Measurements from ENCODE around the gene NLRP13. TPM values are rescaled to one million over a fixed set of nuclear protein-coding genes. Genes with fewer than 3 reads are reported as not detected.

NLRP13 gene
- total RNA-seq, 1 experiment from 2014 or later, result not detected

DNA sequence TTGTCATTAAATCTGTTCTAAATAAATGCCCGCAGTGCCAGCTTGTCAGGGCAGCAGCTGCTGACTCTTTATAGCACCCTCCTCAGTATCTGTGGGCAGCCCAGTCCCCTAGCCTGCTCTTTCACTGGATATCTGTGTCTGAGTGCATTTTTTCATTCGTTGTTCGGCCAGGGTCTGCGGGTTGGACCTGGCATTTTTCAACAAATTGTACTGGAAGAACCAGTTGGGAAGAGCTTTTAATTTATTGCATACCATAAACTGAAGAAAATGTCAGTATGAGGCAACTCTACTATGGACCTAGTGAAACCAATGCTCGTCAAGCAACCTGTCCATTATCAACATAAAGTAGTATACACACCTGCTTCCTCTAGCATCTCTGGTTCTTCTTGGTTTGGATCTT is 8.6 kb downstream of the NLRP13 start:
- no peaks in the 10 kb centered on the region for H3K9me3 ChIP-seq (ENCODE audit: low read depth, low read length, poor library complexity, severe bottlenecking)

DNA sequence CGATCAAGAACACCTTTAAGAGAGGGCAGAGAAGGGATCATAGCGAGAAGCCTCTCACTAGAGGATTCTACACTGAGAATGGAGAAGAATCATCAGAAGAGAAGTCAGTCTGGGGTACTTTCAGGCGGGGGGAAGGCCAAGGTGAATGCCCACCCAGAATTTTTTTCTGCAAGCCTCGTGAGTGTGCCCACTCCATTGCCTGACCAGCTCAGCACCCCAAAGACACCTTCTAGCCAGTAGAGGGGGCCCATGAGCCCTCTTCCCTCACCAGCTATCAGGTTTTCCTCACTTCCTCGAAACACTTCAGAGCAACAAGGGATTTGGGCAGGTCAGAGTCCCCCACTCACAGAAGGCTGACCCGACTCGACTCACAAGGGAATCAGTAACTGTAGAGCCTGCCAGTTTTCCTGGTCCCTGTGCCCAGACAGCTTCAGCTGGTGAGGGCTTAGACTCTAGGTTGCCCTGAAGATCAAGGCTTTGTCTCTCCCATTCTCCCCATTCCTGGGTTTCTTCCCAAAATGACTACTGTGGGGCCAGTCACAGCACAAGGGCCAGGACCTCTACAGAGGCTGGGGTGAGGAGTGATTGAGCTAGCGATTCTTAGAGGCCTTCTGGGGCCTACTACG is 18.4 kb downstream of the NLRP13 start:
- DNase-seq (ENCODE audit: low spot score), result peak; percentile 25
- no peak for TF ChIP-seq EZH2 (IDR thresholded peaks at IDR 0.05; ENCODE audit: borderline replicate concordance, low read depth, low read length, poor library complexity, severe bottlenecking)
- TF ChIP-seq, protein P1, sequence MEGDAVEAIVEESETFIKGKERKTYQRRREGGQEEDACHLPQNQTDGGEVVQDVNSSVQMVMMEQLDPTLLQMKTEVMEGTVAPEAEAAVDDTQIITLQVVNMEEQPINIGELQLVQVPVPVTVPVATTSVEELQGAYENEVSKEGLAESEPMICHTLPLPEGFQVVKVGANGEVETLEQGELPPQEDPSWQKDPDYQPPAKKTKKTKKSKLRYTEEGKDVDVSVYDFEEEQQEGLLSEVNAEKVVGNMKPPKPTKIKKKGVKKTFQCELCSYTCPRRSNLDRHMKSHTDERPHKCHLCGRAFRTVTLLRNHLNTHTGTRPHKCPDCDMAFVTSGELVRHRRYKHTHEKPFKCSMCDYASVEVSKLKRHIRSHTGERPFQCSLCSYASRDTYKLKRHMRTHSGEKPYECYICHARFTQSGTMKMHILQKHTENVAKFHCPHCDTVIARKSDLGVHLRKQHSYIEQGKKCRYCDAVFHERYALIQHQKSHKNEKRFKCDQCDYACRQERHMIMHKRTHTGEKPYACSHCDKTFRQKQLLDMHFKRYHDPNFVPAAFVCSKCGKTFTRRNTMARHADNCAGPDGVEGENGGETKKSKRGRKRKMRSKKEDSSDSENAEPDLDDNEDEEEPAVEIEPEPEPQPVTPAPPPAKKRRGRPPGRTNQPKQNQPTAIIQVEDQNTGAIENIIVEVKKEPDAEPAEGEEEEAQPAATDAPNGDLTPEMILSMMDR (conservative IDR thresholded peaks at IDR 0.05; ENCODE audit: low read depth, low read length), result peak; percentile 60
- CTCF ChIA-PET, result interaction anchor here (0.6 kb wide), 1 partner anchor 419 kb away, joined by 5 read pairs; no protein-coding TSS in a partner anchor

More for the DNA sequence above, 8.6 kb downstream of the NLRP13 start:
- no peak for TF ChIP-seq EZH2 (IDR thresholded peaks at IDR 0.05; ENCODE audit: borderline replicate concordance, low read depth, low read length, poor library complexity, severe bottlenecking)
- ChIA-PET CTCF (no interaction called here), POLR2A (ENCODE audit: low non-redundant PET) (no interaction called here)
- Histone ChIP-seq H3K27me3 (replicated peaks; ENCODE audit: insufficient read depth, low read depth, low read length, poor library complexity) (no peaks in the 10 kb centered on the region), H3K4me1 (ENCODE audit: insufficient read depth, low read length, poor library complexity, severe bottlenecking) (no peaks in the 10 kb centered on the region), H3K27ac (ENCODE audit: low read depth, low read length, poor library complexity, severe bottlenecking) (no peak overlapping the region), H3K4me3 (ENCODE audit: low read depth, low read length, poor library complexity, severe bottlenecking) (no peak overlapping the region), H3K36me3 (ENCODE audit: insufficient read depth, low read length, poor library complexity, severe bottlenecking) (no peaks in the 10 kb centered on the region)
- DNase-seq (ENCODE audit: low spot score), result no peak
- intact Hi-C loops (cut with micrococcal nuclease; ENCODE audit: unreplicated experiment), result no loop called here
- no TSS peak for BruUV-seq (replicated peaks)

DNA sequence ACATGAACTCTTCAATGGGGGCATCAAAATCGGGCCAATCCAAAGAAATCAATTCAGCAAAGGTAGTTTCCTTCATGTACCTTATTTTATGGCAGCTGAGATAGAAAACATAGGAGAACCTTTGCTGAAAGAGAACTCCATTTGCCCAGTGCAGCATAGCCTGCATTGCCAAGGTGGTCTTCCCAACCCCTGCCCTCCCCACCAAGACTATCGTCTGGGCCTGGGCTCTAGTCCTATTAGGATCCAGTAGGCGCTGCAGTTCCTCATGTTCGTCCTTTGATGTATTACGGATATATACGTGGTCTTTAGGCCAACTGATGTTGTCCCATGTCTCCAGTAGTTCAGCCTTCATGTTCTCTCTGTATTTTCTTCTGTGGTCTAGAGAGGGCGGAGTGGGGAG is 19.2 kb downstream of the NLRP13 start:
- Histone ChIP-seq H3K36me3 (ENCODE audit: insufficient read depth, low read length, poor library complexity, severe bottlenecking) (no peaks in the 10 kb centered on the region), H3K9me3 (ENCODE audit: low read depth, low read length, poor library complexity, severe bottlenecking) (no peaks in the 10 kb centered on the region), H3K27ac (ENCODE audit: low read depth, low read length, poor library complexity, severe bottlenecking) (no peak overlapping the region), H3K4me3 (ENCODE audit: low read depth, low read length, poor library complexity, severe bottlenecking) (no peak overlapping the region), H3K4me1 (ENCODE audit: insufficient read depth, low read length, poor library complexity, severe bottlenecking) (no peaks in the 10 kb centered on the region), H3K27me3 (replicated peaks; ENCODE audit: insufficient read depth, low read depth, low read length, poor library complexity) (peaks cover 21% of the 10 kb centered on the region)
- CTCF ChIA-PET, result no interaction called here
- no TSS peak for BruUV-seq (replicated peaks)
- TF ChIP-seq, protein P1 (conservative IDR thresholded peaks at IDR 0.05; ENCODE audit: low read depth, low read length), result no peak
- no peak for TF ChIP-seq EZH2 (IDR thresholded peaks at IDR 0.05; ENCODE audit: borderline replicate concordance, low read depth, low read length, poor library complexity, severe bottlenecking)
- POLR2A ChIA-PET (ENCODE audit: low non-redundant PET), result no interaction called here
- intact Hi-C loops (cut with micrococcal nuclease; ENCODE audit: unreplicated experiment), result no loop called here
- no peak for DNase-seq (ENCODE audit: low spot score)

More for the DNA sequence above, 18.4 kb downstream of the NLRP13 start:
- BruUV-seq (replicated peaks), result no TSS peak
- Histone ChIP-seq H3K27ac (ENCODE audit: low read depth, low read length, poor library complexity, severe bottlenecking) (no peak overlapping the region), H3K4me1 (ENCODE audit: insufficient read depth, low read length, poor library complexity, severe bottlenecking) (no peaks in the 10 kb centered on the region), H3K4me3 (ENCODE audit: low read depth, low read length, poor library complexity, severe bottlenecking) (no peak overlapping the region), H3K27me3 (replicated peaks; ENCODE audit: insufficient read depth, low read depth, low read length, poor library complexity) (peaks cover 21% of the 10 kb centered on the region), H3K36me3 (ENCODE audit: insufficient read depth, low read length, poor library complexity, severe bottlenecking) (no peaks in the 10 kb centered on the region), H3K9me3 (ENCODE audit: low read depth, low read length, poor library complexity, severe bottlenecking) (no peaks in the 10 kb centered on the region)
- intact Hi-C loops (cut with micrococcal nuclease; ENCODE audit: unreplicated experiment), result no loop called here
- POLR2A ChIA-PET (ENCODE audit: low non-redundant PET), result no interaction called here

DNA sequence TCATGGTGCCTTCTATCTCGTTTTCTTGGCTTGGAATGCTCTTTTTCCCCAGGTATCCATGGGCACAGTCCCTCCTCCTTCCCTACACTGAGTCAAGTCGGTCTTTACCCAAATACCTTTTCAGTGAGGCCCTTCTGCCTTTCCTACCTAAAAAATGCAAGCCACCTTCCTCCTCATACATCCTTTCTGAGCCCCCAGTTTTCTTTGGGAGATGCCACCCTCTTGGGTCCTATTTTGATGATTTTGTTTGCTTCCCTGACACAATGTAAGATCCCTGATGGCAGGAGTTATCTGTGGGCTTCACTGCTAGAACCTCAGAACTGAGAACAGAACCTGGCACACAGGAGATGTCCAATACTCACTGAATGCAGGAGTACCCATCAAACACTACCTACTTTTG is 22.3 kb downstream of the NLRP13 start:
- ChIA-PET CTCF (no interaction called here), POLR2A (ENCODE audit: low non-redundant PET) (no interaction called here)
- Histone ChIP-seq H3K27me3 (replicated peaks; ENCODE audit: insufficient read depth, low read depth, low read length, poor library complexity) (peaks cover 16% of the 10 kb centered on the region), H3K9me3 (ENCODE audit: low read depth, low read length, poor library complexity, severe bottlenecking) (no peaks in the 10 kb centered on the region), H3K36me3 (ENCODE audit: insufficient read depth, low read length, poor library complexity, severe bottlenecking) (no peaks in the 10 kb centered on the region), H3K4me3 (ENCODE audit: low read depth, low read length, poor library complexity, severe bottlenecking) (no peak overlapping the region), H3K4me1 (ENCODE audit: insufficient read depth, low read length, poor library complexity, severe bottlenecking) (no peaks in the 10 kb centered on the region), H3K27ac (ENCODE audit: low read depth, low read length, poor library complexity, severe bottlenecking) (no peak overlapping the region)
- TF ChIP-seq, protein P1 (conservative IDR thresholded peaks at IDR 0.05; ENCODE audit: low read depth, low read length), result no peak
- no peak for TF ChIP-seq EZH2 (IDR thresholded peaks at IDR 0.05; ENCODE audit: borderline replicate concordance, low read depth, low read length, poor library complexity, severe bottlenecking)
- intact Hi-C loops (cut with micrococcal nuclease; ENCODE audit: unreplicated experiment), result no loop called here
- no TSS peak for BruUV-seq (replicated peaks)
- no peak for DNase-seq (ENCODE audit: low spot score)

Data from A673 (cell line).